ENCODE measurements around the gene RCBTB1.

DNA sequence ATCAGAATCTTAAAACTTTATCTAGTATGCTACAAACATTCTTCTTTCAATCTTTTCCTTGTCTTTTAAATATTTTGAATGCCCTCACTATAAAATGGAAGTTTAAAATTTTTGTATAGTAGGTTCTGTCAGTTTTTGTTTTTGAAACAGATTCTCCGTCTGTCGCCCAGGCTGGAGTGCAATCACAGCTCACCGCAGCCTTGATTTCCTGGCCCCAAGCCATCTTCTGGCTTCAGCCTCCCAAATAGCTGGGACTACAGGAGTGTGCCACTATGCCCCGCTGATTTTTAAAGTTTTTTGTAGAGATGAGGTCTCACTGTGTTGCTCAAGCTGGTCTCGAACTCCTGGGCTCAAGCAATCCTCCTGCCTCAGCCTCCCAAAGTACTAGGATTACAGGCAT is 68.9 kb downstream of the RCBTB1 start:
- TF ChIP-seq, protein P1, sequence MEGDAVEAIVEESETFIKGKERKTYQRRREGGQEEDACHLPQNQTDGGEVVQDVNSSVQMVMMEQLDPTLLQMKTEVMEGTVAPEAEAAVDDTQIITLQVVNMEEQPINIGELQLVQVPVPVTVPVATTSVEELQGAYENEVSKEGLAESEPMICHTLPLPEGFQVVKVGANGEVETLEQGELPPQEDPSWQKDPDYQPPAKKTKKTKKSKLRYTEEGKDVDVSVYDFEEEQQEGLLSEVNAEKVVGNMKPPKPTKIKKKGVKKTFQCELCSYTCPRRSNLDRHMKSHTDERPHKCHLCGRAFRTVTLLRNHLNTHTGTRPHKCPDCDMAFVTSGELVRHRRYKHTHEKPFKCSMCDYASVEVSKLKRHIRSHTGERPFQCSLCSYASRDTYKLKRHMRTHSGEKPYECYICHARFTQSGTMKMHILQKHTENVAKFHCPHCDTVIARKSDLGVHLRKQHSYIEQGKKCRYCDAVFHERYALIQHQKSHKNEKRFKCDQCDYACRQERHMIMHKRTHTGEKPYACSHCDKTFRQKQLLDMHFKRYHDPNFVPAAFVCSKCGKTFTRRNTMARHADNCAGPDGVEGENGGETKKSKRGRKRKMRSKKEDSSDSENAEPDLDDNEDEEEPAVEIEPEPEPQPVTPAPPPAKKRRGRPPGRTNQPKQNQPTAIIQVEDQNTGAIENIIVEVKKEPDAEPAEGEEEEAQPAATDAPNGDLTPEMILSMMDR (IDR thresholded peaks at IDR 0.05) = no peak
- no peak for TF ChIP-seq POLR2A (IDR thresholded peaks at IDR 0.05)

Data from thyroid gland (tissue), 4 donors.